AG08396 (cell line): ENCODE measurements around the gene KCNQ1.

Source experiments
- DNase-seq: peaks from one replicate; pipeline ENCODE4 v3.0.0; 2012; ENCODE audit warnings: low spot score, mixed read lengths

The KCNQ1 gene

GRCh38 chr11:2411446-2412305, 33.1 kb upstream of the KCNQ1 start:
- no peak for DNase-seq

DNA sequence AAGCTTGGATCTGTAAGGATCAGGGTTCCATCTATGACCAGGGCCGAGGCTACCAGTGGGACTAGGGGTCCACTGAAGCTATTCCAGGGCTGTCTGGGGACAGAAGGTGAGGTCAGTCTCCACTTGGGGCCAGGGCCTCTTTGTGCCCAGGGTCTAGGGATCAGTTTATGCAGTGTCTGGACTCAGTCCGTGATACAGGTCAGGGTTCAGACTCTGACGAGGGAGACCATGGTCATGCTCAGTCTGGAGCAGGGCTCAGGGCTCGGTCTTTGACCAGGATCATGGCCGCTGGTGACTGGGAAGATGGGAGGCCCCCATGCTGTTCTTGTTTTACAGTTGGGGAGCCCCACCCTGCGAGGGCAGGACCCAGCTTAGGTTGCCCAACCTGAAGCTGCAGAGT, 32.5 kb upstream of the KCNQ1 start:
- DNase-seq, result no peak

DNA sequence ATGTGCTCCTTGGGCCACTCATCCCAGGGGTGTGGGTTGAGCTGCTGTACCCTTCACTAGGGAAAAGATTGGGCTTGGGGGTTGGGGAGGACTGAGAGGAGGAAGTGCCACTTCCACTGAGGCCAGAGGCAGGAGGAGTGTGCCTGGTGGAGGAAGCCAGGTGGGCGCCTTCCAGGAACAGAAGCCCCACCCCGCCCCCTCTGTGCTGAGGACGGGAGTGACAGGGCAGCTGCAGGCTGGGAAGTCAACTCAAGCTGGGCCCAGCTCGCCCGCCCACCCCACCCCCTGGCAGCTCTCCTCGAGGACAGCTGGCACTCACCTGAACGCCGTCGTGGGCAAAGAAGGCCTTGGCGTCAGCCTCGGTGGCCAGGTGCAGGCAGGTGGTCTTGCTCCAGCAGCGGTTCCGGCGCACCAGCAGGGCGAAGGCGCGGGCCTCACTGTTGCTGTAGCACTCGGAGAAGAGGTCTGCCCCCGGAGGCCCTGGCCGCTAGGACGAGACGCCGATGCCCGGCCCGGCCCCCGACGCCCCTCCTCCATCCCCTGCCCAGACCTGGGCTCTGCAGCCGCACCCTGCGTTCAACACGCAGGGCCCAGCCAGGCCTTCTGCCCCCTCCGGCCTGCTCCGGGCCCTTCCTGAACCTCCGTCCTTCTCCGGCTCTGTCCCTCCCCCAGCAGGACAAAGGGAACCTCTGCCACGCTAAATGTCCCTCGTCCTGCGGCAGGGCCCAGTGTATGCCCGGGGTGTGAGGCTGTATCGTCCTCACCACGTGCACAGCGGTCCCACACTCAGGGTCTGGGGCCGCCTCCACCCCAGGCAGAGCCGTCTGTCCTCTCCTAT, 30.8 kb upstream of the KCNQ1 start:
- DNase-seq, result no peak

DNA sequence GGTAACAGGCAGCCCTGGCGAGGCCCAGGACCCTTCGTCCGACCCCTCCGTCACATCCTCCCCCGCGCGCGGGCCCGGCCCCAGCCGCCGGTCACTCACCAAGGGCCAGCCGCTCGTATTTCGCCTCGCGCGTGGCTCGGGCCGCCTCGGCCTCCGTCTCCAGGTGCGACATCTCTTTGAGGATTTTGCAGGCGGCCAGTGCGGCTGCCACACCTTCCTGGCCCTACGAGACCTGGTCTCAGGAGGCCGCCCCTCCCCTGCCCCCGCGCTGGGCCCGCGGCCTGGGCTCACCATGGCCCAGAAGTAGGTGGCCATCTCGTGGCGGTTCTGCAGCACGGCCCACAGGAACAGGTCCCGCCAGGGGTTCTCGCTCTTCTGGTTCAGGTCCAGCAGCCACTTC, 30.2 kb upstream of the KCNQ1 start:
- no peak for DNase-seq

- DNase-seq, result no peak
Observed at GRCh38 chr11:2415171-2415570, 29.6 kb upstream of the KCNQ1 start.

- DNase-seq, result no peak
Observed at GRCh38 chr11:2415601-2416380, 29.0 kb upstream of the KCNQ1 start.

DNA sequence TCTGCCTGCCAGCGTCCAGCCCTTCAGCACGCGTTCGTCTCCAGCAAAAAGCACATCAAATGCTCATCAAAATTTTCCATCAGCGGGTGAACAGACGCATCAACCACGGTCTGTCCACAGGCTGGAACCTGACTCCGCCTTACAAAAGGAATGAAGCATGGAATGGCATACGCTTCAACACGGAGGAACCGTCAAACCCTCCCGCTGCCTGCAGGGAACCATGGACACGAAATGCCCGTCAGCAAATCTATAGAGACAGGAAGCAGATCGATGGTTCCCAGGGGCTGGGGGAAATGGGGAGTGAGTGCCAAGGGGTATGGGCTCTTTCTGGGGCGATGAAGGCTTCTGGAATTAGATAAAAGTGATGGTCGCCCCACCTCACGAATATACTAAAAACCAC, 28.0 kb upstream of the KCNQ1 start:
- no peak for DNase-seq

- DNase-seq, result no peak
Observed at GRCh38 chr11:2417856-2418692, 26.7 kb upstream of the KCNQ1 start.

DNA sequence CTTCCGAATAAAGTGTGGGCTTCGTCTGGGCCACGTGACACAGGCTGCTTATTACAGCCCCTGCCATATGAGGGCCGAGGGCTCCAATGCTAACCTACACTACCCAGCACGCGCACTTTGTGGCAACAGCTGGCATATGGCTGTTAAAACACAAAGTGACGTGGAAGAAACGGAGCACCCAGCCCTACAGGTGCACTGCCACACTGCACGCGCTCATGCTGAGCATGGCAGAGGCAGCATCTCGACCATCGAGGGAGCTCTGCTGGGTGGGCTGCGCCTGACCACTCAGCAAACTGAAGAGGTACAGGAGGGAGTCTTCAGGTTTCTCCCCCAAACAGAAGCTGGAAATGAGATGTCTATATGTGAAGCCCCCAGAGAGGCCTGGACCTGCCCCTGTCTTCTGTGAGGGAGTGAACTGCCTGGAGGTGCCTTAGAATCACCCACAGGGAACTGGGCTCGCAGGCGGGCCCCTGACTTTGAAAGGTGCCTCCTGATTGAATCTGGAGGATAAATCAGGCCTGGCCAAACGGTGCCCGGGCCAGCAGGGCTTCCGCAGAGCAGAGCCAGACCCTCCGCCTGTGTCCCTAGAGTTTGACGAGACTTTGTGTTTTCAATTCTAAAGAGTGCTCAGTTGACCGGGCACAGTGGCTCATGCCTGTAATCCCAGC, 26.0 kb upstream of the KCNQ1 start:
- DNase-seq, result no peak

GRCh38 chr11:2419638-2420501, 24.9 kb upstream of the KCNQ1 start:
- DNase-seq, result peak; percentile 93

GRCh38 chr11:2420502-2421225, 24.1 kb upstream of the KCNQ1 start:
- peak; percentile 97 for DNase-seq

DNA sequence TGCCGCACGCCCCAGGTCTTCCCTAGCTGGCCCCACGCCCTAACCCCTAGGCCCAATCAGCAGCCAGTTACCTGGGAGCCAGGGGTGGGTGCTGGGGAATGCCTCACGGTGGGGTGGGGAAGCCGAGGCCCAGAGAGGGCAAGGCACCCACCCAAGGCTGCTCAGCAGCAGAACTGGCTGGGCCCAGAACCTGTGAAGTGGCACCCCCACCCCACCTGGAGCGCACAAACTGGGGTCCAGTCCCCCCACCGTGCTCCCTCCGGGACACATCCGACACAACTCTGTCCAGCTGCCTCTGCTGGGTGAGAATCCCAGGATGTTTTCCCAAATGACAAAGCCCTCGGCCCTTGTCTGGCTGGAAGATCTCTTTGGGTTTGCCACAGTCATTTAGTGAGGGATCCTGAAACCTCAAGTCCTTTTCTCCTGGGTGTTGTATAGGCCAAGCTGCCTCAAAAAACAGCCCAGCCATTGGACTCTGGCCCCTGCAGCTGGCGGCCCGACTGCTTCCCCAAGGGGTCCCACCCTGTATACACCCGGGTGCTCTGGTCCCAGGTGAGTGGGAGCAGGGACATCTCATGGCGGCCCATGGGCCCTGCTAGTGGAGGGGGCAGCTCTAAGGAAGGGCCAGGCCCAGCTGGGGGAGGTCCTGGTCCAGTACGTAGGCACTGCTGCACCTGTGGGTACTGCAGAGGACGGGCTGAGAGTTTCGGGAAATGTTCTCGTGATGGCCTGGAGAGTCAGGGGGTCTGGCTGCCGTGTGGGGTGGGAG, 23.4 kb upstream of the KCNQ1 start:
- DNase-seq, result no peak

DNA sequence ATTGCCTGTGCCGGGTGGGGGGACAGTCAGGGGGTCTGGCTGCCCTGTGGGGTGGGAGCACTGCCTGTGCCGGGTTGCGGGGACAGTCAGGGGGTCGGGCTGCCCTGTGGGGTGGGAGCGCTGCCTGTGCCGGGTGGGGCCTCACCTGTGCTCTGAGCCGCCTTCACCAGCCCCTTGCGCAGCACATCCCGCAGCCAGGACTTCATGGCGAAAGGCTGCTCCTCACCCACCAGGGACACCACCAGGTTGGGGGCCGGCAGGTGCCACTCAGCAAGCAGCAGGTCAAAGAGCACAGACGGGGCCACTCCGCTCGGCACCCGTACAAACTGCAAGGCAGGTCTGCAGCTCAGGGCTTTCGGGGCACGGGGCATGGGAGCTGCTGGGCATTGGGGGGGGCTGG, 22.8 kb upstream of the KCNQ1 start:
- DNase-seq, result no peak

DNA sequence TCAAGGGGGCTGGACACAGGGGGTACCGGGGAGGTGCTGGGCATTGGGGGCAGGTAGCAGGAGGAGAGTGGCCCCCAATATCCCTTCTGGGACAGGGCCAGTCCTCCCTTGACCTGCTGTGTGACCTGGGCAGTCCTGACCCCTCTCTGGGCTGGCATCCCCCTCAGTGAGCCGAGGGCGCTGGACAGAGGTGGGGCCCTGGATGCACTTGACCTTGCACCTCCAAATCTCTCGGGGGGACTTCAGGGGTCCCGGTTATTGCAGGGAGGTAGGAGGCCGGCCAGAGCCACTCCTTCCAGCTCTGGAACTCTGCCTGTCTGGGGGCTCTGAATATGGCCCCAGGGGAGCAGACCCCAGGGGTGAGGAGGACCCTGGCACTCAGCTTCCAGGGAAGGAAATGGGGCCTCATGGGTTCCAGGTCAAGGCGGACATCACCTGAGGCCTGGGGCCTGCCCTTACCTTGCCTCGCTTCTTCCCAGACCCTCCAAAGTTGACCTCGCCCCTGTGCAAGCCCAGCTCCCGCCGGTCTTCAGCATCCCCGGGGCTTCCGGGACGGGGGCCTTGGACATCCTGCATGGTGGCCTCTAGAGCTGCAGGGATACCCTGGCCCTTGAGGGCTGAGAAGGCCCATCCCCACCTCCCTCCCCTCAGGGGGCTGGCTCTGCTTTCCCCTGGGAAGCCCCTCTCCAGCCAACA, 22.2 kb upstream of the KCNQ1 start:
- DNase-seq, result no peak

GRCh38 chr11:2423157-2424025, 21.4 kb upstream of the KCNQ1 start:
- DNase-seq, result no peak

DNA sequence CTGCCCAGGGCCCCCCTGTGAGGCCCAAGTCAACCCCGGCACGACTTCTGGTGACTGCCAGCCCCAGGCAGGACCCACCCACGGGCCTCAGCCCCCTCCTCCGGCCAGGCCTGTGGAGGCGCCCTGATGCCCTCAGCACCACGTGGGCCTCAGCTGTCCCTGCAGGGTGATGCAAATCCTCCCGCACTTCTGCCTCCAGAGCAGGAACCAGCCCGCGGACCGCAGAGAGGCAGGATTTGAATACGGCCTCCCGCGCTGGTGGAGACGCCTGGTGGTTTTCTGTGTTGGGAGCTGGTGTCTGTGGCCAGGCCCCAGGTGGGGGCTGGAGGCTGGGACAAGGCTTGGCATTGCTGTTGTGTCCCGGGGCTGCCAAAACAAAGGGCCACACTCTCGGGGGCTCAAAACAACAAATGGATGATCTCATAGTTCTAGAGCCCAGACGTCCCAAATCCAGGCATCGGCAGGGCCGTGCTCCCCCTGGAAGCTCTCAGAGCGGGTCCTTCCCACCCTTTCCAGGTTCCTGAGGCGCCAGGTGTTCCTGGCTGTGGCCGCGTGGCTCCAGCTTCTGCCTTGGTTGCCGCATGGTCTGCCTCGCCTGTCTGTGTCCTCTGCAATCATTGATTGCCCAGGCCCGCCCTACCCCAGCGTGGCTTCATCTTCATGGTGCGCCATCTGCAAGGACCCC, 19.9 kb upstream of the KCNQ1 start:
- DNase-seq, result no peak
